Measurements from ENCODE around the gene NAMPT.
A peak's percentile ranks its signal among the peaks of the same experiment; 100 is the strongest.

Gene NAMPT

GRCh38 chr7:106256144-106256543 is 28.6 kb downstream of the NAMPT start:
- H3K9me3 ChIP-seq = peaks cover 82% of the 10 kb centered on the region
- peak overlapping the region; percentile 63 for H3K27ac ChIP-seq
- peak overlapping the region in 1 of 2 experiments; percentile 2 for H3K4me3 ChIP-seq (ENCODE audit: low read depth in 1 of 2, low read length in 1 of 2)
- peaks cover 100% of the 10 kb centered on the region for H3K36me3 ChIP-seq
- H3K27me3 ChIP-seq = no peaks in the 10 kb centered on the region
- TF ChIP-seq, protein P1, sequence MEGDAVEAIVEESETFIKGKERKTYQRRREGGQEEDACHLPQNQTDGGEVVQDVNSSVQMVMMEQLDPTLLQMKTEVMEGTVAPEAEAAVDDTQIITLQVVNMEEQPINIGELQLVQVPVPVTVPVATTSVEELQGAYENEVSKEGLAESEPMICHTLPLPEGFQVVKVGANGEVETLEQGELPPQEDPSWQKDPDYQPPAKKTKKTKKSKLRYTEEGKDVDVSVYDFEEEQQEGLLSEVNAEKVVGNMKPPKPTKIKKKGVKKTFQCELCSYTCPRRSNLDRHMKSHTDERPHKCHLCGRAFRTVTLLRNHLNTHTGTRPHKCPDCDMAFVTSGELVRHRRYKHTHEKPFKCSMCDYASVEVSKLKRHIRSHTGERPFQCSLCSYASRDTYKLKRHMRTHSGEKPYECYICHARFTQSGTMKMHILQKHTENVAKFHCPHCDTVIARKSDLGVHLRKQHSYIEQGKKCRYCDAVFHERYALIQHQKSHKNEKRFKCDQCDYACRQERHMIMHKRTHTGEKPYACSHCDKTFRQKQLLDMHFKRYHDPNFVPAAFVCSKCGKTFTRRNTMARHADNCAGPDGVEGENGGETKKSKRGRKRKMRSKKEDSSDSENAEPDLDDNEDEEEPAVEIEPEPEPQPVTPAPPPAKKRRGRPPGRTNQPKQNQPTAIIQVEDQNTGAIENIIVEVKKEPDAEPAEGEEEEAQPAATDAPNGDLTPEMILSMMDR (IDR thresholded peaks at IDR 0.05) = no peak
- H3K4me1 ChIP-seq (ENCODE audit: control insufficient read depth in 1 of 2, insufficient read depth in 1 of 2, low read depth in 1 of 2, low read length in 1 of 2) = peaks cover 34 to 89% of the 10 kb centered on the region in 2 experiments

DNA sequence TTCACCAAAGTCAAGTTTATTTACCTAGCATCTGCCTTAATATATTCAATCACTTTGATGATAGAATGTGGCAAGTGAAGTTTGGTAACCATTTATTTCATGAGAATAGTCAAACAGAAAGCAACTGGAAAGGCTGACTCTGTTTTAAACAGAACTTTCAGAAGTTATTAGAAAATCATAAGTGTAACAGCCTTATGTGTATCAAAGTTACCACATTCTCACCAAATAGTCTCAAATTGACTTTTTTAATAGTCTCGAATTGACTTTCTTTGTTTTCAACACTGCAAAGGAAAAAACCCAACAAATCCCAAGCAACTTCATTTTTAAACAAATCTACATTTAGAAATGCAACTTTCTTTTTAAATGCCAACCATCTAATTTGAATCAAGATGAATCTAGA is 29.5 kb downstream of the NAMPT start:
- Histone ChIP-seq H3K27me3 (no peaks in the 10 kb centered on the region), H3K36me3 (peaks cover 100% of the 10 kb centered on the region), H3K4me3 (ENCODE audit: low read depth in 1 of 2, low read length in 1 of 2) (peak overlapping the region in 1 of 2 experiments; percentile 2), H3K9me3 (peaks cover 78% of the 10 kb centered on the region), H3K27ac (peak overlapping the region; percentile 63), H3K4me1 (ENCODE audit: control insufficient read depth in 1 of 2, insufficient read depth in 1 of 2, low read depth in 1 of 2, low read length in 1 of 2) (peaks cover 34 to 83% of the 10 kb centered on the region in 2 experiments)
- TF ChIP-seq, protein P1 (IDR thresholded peaks at IDR 0.05) = no peak

GRCh38 chr7:106254525-106255116 is 30.2 kb downstream of the NAMPT start:
- peaks cover 100% of the 10 kb centered on the region for H3K36me3 ChIP-seq
- H3K4me1 ChIP-seq (ENCODE audit: control insufficient read depth in 1 of 2, insufficient read depth in 1 of 2, low read depth in 1 of 2, low read length in 1 of 2) = peaks cover 28 to 81% of the 10 kb centered on the region in 2 experiments
- H3K9me3 ChIP-seq = peaks cover 73% of the 10 kb centered on the region
- no peak overlapping the region for H3K4me3 ChIP-seq (ENCODE audit: low read depth in 1 of 2, low read length in 1 of 2)
- TF ChIP-seq, protein P1 (IDR thresholded peaks at IDR 0.05) = no peak
- peak overlapping the region; percentile 63 for H3K27ac ChIP-seq
- no peaks in the 10 kb centered on the region for H3K27me3 ChIP-seq

DNA sequence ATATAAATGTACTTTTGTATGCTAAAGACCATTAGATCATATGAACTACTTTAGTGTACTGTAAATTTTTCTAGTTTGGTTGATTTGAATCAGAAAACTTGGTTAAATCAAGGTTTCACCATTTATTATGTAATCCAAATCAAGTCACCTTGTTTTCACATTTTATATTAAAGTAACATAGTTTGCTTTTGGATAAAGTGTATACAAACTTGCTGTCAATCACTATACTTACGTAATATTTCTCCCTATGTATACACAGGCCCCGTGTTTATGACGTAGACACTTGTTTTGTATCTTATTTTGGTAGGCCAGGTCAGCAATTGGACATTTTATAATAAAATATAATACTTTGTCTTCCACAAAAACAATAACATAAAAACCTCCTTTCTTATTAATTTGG is 32.2 kb downstream of the NAMPT start:
- TF ChIP-seq, protein P1 (IDR thresholded peaks at IDR 0.05) = no peak
- H3K4me1 ChIP-seq (ENCODE audit: control insufficient read depth in 1 of 2, insufficient read depth in 1 of 2, low read depth in 1 of 2, low read length in 1 of 2) = peaks cover 12 to 61% of the 10 kb centered on the region in 2 experiments
- peaks cover 100% of the 10 kb centered on the region for H3K36me3 ChIP-seq
- no peak overlapping the region for H3K4me3 ChIP-seq (ENCODE audit: low read depth in 1 of 2, low read length in 1 of 2)
- no peaks in the 10 kb centered on the region for H3K27me3 ChIP-seq
- H3K9me3 ChIP-seq = peaks cover 62% of the 10 kb centered on the region
- H3K27ac ChIP-seq = peak overlapping the region; percentile 63

- Histone ChIP-seq H3K27ac (peak overlapping the region; percentile 75), H3K27me3 (no peaks in the 10 kb centered on the region), H3K4me3 (ENCODE audit: low read depth in 1 of 2, low read length in 1 of 2) (no peak overlapping the region), H3K36me3 (peaks cover 79% of the 10 kb centered on the region), H3K9me3 (peaks cover 43% of the 10 kb centered on the region), H3K4me1 (ENCODE audit: control insufficient read depth in 1 of 2, insufficient read depth in 1 of 2, low read depth in 1 of 2, low read length in 1 of 2) (peaks cover 11 to 34% of the 10 kb centered on the region in 2 experiments)
- TF ChIP-seq, protein P1 (IDR thresholded peaks at IDR 0.05) = no peak
These were observed 35.3 kb downstream of the NAMPT start for GRCh38 chr7:106249488-106249887.

Measured in neutrophil (primary cell).